ENCODE results near the gene KARS1.

KARS1 gene

GRCh38 chr16:75647492-75648264 is at the start of gene KARS1, which contains the start of gene TERF2IP:
Gene KARS1, minus strand, starts transcription at chr16:75647665. Its CDS starts 26 bp downstream, at chr16:75647639.
Gene TERF2IP, plus strand, starts transcription at chr16:75647773. Its CDS starts 110 bp downstream, at chr16:75647883.
- H3K27me3 ChIP-seq (ENCODE audit: control insufficient read depth in 1 of 2, insufficient read depth in 2 of 2, low read length in 2 of 2): no peaks in the 10 kb centered on the region
- H3K27ac ChIP-seq (ENCODE audit: low read depth, low read length): peak within 1 kb of the TSS; percentile 98
- peak within 1 kb of the TSS; percentile 85 to 88 for H3K4me3 ChIP-seq (ENCODE audit: low read depth in 1 of 2, low read length in 2 of 2)
- H3K4me1 ChIP-seq (ENCODE audit: control insufficient read depth in 1 of 2, insufficient read depth in 2 of 2, low read length in 2 of 2): peaks cover 40 to 46% of the 10 kb centered on the region in 2 donors
- H3K36me3 ChIP-seq (ENCODE audit: control insufficient read depth in 1 of 2, insufficient read depth in 2 of 2, low read length in 2 of 2): peaks cover 3 to 4% of the 10 kb centered on the region in 2 donors
- H3K9me3 ChIP-seq (ENCODE audit: control insufficient read depth in 1 of 2, low read length in 2 of 2): no peaks in the 10 kb centered on the region
- peak within 1 kb of the TSS; percentile 91 to 96 for H3K9ac ChIP-seq (ENCODE audit: low read depth in 1 of 2, low read length in 2 of 2)

DNA sequence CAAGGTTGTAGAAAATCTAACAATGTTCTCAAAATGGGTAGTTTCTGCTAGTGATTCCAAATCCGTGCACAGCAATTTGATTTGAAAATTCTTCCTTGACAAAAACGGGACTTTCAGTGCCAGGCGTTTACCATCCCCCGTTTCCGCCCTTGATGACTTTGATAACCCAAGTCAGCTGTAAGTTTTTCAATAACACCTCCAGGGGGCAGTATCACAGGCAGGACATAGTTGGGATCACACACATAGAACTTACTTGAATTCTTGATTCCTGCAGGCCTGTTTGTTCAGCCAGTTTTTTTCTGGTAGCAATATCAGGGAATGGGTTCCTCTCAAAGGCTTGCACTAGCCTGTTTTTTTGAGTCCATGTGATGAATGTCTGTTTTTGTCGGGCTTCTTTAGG is 48.2 kb upstream of the KARS1 start:
- no peaks in the 10 kb centered on the region for H3K9me3 ChIP-seq (ENCODE audit: control insufficient read depth in 1 of 2, low read length in 2 of 2)
- H3K4me3 ChIP-seq (ENCODE audit: low read depth in 1 of 2, low read length in 2 of 2): no peak overlapping the region

DNA sequence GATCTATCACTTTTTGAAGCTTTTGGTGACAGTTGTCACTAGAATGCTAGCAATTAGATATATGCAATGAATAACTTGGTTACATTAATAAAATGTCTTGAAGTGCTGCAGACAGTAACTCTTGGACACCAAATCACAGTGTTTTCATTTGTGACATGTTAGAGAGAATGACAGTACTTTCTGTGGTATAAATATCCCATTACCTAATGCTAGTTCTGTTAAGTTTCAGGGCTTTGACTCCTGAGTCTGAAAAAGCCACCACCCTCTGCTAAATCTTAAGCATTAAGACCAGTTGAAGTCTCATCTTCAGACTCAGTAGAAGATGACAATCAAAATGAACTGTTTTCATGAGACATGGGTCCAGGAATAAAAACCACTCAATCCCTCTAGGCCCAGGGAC is 39.9 kb upstream of the KARS1 start:
- Histone ChIP-seq H3K4me1 (ENCODE audit: control insufficient read depth in 1 of 2, insufficient read depth in 2 of 2, low read length in 2 of 2) (no peaks in the 10 kb centered on the region), H3K36me3 (ENCODE audit: control insufficient read depth in 1 of 2, insufficient read depth in 2 of 2, low read length in 2 of 2) (no peaks in the 10 kb centered on the region), H3K9ac (ENCODE audit: low read depth in 1 of 2, low read length in 2 of 2) (no peak overlapping the region), H3K4me3 (ENCODE audit: low read depth in 1 of 2, low read length in 2 of 2) (no peak overlapping the region), H3K9me3 (ENCODE audit: control insufficient read depth in 1 of 2, low read length in 2 of 2) (no peaks in the 10 kb centered on the region), H3K27me3 (ENCODE audit: control insufficient read depth in 1 of 2, insufficient read depth in 2 of 2, low read length in 2 of 2) (no peaks in the 10 kb centered on the region), H3K27ac (ENCODE audit: low read depth, low read length) (no peak overlapping the region)

More for the DNA sequence above, 48.2 kb upstream of the KARS1 start:
- H3K4me1 ChIP-seq (ENCODE audit: control insufficient read depth in 1 of 2, insufficient read depth in 2 of 2, low read length in 2 of 2): no peaks in the 10 kb centered on the region
- no peak overlapping the region for H3K9ac ChIP-seq (ENCODE audit: low read depth in 1 of 2, low read length in 2 of 2)
- no peak overlapping the region for H3K27ac ChIP-seq (ENCODE audit: low read depth, low read length)
- no peaks in the 10 kb centered on the region for H3K36me3 ChIP-seq (ENCODE audit: control insufficient read depth in 1 of 2, insufficient read depth in 2 of 2, low read length in 2 of 2)
- no peaks in the 10 kb centered on the region for H3K27me3 ChIP-seq (ENCODE audit: control insufficient read depth in 1 of 2, insufficient read depth in 2 of 2, low read length in 2 of 2)

DNA sequence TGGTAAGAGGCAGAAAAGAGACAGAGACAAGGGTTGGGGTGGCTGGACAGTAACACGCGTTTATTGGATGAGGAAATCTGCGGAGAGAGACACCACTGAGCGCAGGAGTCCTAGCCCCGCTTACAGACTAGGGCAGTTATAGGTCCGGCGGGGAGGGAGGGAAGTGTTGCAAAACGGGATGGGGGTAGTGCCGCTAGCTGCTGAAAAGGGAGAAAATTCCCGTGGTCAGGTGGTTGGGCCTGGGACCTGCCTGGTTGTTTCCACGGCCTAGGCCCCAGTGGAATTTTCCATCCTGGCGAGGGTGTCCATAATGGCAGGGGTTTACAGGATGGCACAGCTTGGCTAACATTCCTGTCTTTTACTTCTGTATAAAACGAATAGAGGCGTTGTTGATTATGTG is 34.8 kb upstream of the KARS1 start:
- peaks cover 0 to 5% of the 10 kb centered on the region in 2 donors for H3K4me1 ChIP-seq (ENCODE audit: control insufficient read depth in 1 of 2, insufficient read depth in 2 of 2, low read length in 2 of 2)
- H3K9ac ChIP-seq (ENCODE audit: low read depth in 1 of 2, low read length in 2 of 2): no peak overlapping the region
- no peak overlapping the region for H3K27ac ChIP-seq (ENCODE audit: low read depth, low read length)
- H3K27me3 ChIP-seq (ENCODE audit: control insufficient read depth in 1 of 2, insufficient read depth in 2 of 2, low read length in 2 of 2): no peaks in the 10 kb centered on the region
- H3K4me3 ChIP-seq (ENCODE audit: low read depth in 1 of 2, low read length in 2 of 2): no peak overlapping the region
- H3K36me3 ChIP-seq (ENCODE audit: control insufficient read depth in 1 of 2, insufficient read depth in 2 of 2, low read length in 2 of 2): no peaks in the 10 kb centered on the region
- H3K9me3 ChIP-seq (ENCODE audit: control insufficient read depth in 1 of 2, low read length in 2 of 2): no peaks in the 10 kb centered on the region

GRCh38 chr16:75679366-75679765 is 31.9 kb upstream of the KARS1 start:
- Histone ChIP-seq H3K9me3 (ENCODE audit: control insufficient read depth in 1 of 2, low read length in 2 of 2) (no peaks in the 10 kb centered on the region), H3K36me3 (ENCODE audit: control insufficient read depth in 1 of 2, insufficient read depth in 2 of 2, low read length in 2 of 2) (no peaks in the 10 kb centered on the region), H3K27me3 (ENCODE audit: control insufficient read depth in 1 of 2, insufficient read depth in 2 of 2, low read length in 2 of 2) (no peaks in the 10 kb centered on the region), H3K9ac (ENCODE audit: low read depth in 1 of 2, low read length in 2 of 2) (no peak overlapping the region), H3K4me1 (ENCODE audit: control insufficient read depth in 1 of 2, insufficient read depth in 2 of 2, low read length in 2 of 2) (peaks cover 0 to 5% of the 10 kb centered on the region in 2 donors), H3K27ac (ENCODE audit: low read depth, low read length) (no peak overlapping the region), H3K4me3 (ENCODE audit: low read depth in 1 of 2, low read length in 2 of 2) (no peak overlapping the region)

DNA sequence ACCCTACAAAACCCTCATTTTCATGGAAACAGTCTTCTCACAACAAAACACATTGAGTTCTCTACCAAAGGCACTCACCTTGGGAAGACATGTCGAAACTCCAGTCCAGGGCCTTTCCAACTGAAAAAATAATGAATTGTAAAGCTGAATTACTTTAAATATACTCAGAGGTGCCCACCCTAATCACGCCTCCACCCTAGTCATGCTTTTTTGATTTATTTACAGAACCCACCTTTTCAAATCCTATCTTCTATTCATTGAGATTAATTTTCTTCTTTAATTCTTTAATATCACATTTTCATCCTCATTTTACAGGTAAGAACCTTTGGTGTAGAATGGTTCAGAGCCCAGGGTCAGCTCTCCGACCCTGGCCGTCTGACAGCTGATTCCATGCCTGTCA is 29.4 kb upstream of the KARS1 start, which contains the start of gene CPHXL2:
TSS of gene CPHXL2 (minus strand) at position 101 of the 400 bp plus-strand sequence. CDS start at position 91, 10 bp downstream.
- no peaks in the 10 kb centered on the region for H3K36me3 ChIP-seq (ENCODE audit: control insufficient read depth in 1 of 2, insufficient read depth in 2 of 2, low read length in 2 of 2)
- no peaks in the 10 kb centered on the region for H3K9me3 ChIP-seq (ENCODE audit: control insufficient read depth in 1 of 2, low read length in 2 of 2)
- H3K27me3 ChIP-seq (ENCODE audit: control insufficient read depth in 1 of 2, insufficient read depth in 2 of 2, low read length in 2 of 2): no peaks in the 10 kb centered on the region
- H3K9ac ChIP-seq (ENCODE audit: low read depth in 1 of 2, low read length in 2 of 2): no peak within 1 kb of the TSS
- no peak within 1 kb of the TSS for H3K27ac ChIP-seq (ENCODE audit: low read depth, low read length)
- no peak within 1 kb of the TSS for H3K4me3 ChIP-seq (ENCODE audit: low read depth in 1 of 2, low read length in 2 of 2)
- peaks cover 0 to 5% of the 10 kb centered on the region in 2 donors for H3K4me1 ChIP-seq (ENCODE audit: control insufficient read depth in 1 of 2, insufficient read depth in 2 of 2, low read length in 2 of 2)

DNA sequence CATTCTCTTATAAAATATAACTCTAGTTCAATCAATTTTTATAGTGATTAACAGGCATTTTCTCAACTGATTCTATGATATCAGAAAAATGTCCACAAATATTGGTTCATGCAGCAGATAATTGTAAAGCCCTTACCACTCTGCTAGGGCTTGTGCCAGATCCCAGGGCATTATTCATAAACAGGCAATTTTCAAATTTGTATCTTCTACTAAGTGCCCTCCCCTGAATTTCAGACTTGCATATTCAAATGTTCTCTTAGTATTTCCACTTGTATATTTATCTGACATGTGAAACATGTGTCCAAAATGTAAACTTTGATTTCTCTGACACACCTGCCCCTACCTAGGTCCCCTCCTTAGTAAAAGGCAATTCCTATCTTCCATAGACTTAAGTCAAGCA is 20.0 kb upstream of the KARS1 start:
- Histone ChIP-seq H3K27me3 (ENCODE audit: control insufficient read depth in 1 of 2, insufficient read depth in 2 of 2, low read length in 2 of 2) (no peaks in the 10 kb centered on the region), H3K9me3 (ENCODE audit: control insufficient read depth in 1 of 2, low read length in 2 of 2) (no peaks in the 10 kb centered on the region), H3K36me3 (ENCODE audit: control insufficient read depth in 1 of 2, insufficient read depth in 2 of 2, low read length in 2 of 2) (no peaks in the 10 kb centered on the region), H3K9ac (ENCODE audit: low read depth in 1 of 2, low read length in 2 of 2) (no peak overlapping the region), H3K4me3 (ENCODE audit: low read depth in 1 of 2, low read length in 2 of 2) (no peak overlapping the region), H3K4me1 (ENCODE audit: control insufficient read depth in 1 of 2, insufficient read depth in 2 of 2, low read length in 2 of 2) (no peaks in the 10 kb centered on the region), H3K27ac (ENCODE audit: low read depth, low read length) (no peak overlapping the region)

DNA sequence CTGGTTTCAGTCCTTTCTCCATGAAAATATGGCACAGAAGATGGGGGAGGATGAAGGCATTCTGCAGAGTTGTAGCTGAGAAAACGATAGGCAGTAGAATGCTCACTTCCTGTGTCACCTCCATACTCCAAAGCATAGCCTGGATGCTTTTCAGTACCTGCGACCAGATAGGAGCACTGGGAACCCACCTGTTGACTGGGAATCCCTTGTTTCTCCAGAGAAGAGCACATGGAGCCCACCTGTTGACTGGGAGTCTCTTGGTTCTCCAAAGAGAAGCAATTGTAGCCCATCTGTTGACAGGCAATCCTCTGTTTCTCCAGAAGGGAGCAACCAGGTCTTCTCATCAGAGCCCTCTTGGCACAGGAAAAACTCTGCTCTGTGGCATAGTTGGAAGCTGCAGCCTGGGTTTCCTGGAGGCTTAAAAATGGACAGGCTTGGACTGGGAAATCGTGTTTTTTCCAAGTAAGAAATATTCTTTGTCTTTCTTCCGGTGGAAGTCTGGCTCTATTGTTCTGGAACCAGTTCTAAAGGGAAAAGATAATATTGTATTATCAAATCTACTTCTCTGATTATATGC is 13.3 kb upstream of the KARS1 start:
- H3K36me3 ChIP-seq (ENCODE audit: control insufficient read depth in 1 of 2, insufficient read depth in 2 of 2, low read length in 2 of 2): peaks cover 23 to 34% of the 10 kb centered on the region in 2 donors
- H3K9me3 ChIP-seq (ENCODE audit: control insufficient read depth in 1 of 2, low read length in 2 of 2): no peaks in the 10 kb centered on the region
- H3K27ac ChIP-seq (ENCODE audit: low read depth, low read length): no peak overlapping the region
- H3K9ac ChIP-seq (ENCODE audit: low read depth in 1 of 2, low read length in 2 of 2): no peak overlapping the region
- no peak overlapping the region for H3K4me3 ChIP-seq (ENCODE audit: low read depth in 1 of 2, low read length in 2 of 2)
- H3K27me3 ChIP-seq (ENCODE audit: control insufficient read depth in 1 of 2, insufficient read depth in 2 of 2, low read length in 2 of 2): no peaks in the 10 kb centered on the region
- H3K4me1 ChIP-seq (ENCODE audit: control insufficient read depth in 1 of 2, insufficient read depth in 2 of 2, low read length in 2 of 2): no peaks in the 10 kb centered on the region

GRCh38 chr16:75660321-75660720 is 12.9 kb upstream of the KARS1 start:
- Histone ChIP-seq H3K4me3 (ENCODE audit: low read depth in 1 of 2, low read length in 2 of 2) (no peak overlapping the region), H3K27ac (ENCODE audit: low read depth, low read length) (no peak overlapping the region), H3K4me1 (ENCODE audit: control insufficient read depth in 1 of 2, insufficient read depth in 2 of 2, low read length in 2 of 2) (no peaks in the 10 kb centered on the region), H3K27me3 (ENCODE audit: control insufficient read depth in 1 of 2, insufficient read depth in 2 of 2, low read length in 2 of 2) (no peaks in the 10 kb centered on the region), H3K9me3 (ENCODE audit: control insufficient read depth in 1 of 2, low read length in 2 of 2) (no peaks in the 10 kb centered on the region), H3K9ac (ENCODE audit: low read depth in 1 of 2, low read length in 2 of 2) (no peak overlapping the region), H3K36me3 (ENCODE audit: control insufficient read depth in 1 of 2, insufficient read depth in 2 of 2, low read length in 2 of 2) (peaks cover 27 to 39% of the 10 kb centered on the region in 2 donors)

- no peaks in the 10 kb centered on the region for H3K9me3 ChIP-seq (ENCODE audit: control insufficient read depth in 1 of 2, low read length in 2 of 2)
- H3K9ac ChIP-seq (ENCODE audit: low read depth in 1 of 2, low read length in 2 of 2): no peak overlapping the region
- H3K27me3 ChIP-seq (ENCODE audit: control insufficient read depth in 1 of 2, insufficient read depth in 2 of 2, low read length in 2 of 2): no peaks in the 10 kb centered on the region
- H3K36me3 ChIP-seq (ENCODE audit: control insufficient read depth in 1 of 2, insufficient read depth in 2 of 2, low read length in 2 of 2): peaks cover 30 to 50% of the 10 kb centered on the region in 2 donors
- H3K27ac ChIP-seq (ENCODE audit: low read depth, low read length): no peak overlapping the region
- H3K4me3 ChIP-seq (ENCODE audit: low read depth in 1 of 2, low read length in 2 of 2): no peak overlapping the region
- H3K4me1 ChIP-seq (ENCODE audit: control insufficient read depth in 1 of 2, insufficient read depth in 2 of 2, low read length in 2 of 2): peaks cover 0 to 5% of the 10 kb centered on the region in 2 donors
Measured at GRCh38 chr16:75658175-75658574, 10.7 kb upstream of the KARS1 start.

All from duodenal mucosa (tissue), 2 donors.